HG02763 (cell line): ENCODE data around the gene PIAS1.

Source experiments
- ATAC-seq: cut with Tn5 transposase; IDR thresholded peaks from one replicate; pipeline ENCODE4 v1.9.1; 2021; ENCODE audit warnings: mild to moderate bottlenecking, moderate library complexity; ENCODE audit not compliant: unreplicated experiment

PIAS1 gene

GRCh38 chr15:68062214-68062613 lies 8.1 kb downstream of the PIAS1 start:
- ATAC-seq: no peak

DNA sequence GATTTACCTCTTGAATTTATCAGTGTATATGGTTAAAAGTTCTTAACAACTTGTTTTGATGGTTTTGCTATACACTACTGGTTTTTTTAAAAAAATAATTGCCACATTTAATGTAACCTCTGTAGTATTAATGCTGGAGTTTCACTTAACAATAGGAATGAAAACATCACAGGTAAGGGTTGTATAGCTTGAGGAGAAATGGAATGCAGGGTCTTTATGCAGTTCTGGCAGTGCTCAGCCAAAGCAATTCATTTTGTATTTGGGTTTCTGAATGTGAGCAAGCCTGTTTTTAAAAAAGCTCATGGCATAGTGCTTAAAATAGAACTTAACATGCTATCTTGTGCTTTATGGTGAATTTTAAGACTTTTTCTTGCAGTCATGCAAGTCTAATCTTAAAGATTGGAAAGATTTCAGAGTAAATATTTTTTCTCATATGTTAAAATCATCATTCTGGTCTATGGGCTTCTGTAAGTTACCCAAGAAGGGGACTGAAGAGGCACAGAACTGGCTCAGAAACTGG lies 8.9 kb downstream of the PIAS1 start:
- no peak for ATAC-seq

GRCh38 chr15:68063606-68064005 lies 9.5 kb downstream of the PIAS1 start:
- ATAC-seq: no peak

DNA sequence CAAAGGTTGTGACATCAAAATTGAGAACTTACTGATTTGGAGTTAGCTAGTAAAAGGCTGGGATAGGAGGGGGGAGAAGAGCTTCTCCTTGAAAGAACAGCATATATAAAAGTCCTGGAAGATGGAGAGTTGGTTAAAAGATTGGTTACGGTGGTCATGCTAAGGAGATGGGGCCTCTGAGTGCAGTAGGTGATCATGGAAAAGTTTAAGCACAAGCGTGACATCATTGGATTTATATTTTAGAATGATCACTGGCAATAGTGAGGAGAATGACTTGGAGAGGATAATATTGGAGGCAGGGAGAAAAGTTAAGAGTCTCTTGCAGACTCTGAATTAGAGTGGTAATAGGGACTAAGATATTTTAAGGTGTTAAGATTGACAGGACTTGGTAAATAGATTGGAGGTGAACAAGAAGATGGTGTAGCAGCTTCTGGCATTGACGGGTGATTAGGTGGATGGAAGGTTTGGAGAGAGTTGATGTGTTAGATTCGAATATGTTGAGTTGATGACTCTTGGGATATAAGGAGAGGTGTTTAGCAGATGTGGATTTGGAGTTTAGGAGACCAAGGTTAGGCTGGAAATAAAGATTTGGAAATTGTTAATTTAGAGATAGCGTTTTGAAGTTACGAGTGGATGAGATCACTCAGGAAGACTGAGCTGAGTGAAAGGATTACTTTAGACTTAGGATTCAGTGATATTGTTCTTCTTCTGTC lies 19.6 kb downstream of the PIAS1 start:
- no peak for ATAC-seq

GRCh38 chr15:68075764-68076385 lies 21.8 kb downstream of the PIAS1 start:
- ATAC-seq: no peak

- ATAC-seq: no peak
Observed at GRCh38 chr15:68078365-68078764, 24.2 kb downstream of the PIAS1 start.

DNA sequence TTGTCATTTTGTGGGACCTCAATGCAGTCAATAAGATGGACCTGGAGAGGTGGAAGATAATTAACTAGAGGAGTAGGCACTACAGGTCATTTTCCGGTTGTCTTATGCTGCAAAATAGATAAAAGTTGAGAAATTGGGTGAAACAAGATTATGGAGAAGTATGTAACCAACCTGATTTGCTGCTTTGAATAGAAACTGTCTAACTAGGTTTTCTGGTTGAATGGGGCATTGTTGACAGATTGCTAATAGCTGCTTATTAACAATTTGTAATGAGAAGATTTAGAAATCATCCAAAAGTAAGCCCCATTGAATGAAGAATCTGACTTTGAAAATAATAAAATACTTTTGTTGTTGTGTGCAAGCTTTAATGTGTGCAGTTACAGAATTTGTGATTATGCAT lies 26.2 kb downstream of the PIAS1 start:
- no peak for ATAC-seq

DNA sequence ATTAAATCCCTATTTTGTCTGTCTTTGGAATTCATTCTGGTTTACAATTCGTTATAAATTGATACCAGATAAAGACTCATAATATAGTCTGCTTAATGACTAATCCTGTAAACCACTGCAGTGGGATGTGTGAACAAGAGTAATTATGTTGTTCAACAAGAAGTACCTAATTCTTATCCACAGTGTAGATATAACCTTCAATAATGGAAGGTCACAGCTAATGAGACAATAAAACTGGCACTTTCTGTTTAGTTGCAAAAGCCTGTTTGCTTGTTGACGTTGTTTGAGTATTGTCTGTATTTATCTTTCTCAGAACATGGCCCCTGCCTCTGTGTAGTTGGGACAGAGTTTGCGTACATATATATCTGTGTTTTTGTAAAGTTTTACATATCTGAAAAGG lies 26.7 kb downstream of the PIAS1 start:
- no peak for ATAC-seq

DNA sequence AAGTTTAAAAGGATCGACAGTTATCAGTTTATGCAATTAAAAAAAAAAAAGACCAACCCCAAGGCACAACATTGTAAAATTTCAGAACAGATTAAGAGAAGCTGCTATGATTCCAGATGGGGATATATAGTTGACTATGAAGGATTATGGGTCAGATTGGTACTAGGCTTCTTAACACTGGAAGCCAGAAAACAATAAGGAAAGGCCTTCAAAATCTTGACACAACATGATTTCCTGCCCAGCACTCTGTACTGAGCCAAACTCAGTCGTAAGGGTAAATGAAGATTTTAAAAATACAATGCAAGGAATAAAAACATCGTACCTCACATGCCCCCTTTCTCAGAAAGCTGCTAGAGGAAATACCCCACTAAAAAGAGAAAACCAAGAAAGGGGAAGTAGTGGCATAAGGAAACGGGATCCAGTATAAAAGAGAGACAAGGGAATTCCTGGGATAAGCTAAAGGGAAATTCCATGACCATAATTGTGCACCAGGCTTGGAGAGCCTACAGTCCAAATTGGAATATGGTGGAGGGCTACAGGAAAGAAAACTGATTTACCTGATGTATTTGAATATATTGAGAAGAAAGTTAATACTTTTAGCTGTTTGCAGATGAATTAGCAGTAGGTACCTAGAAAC lies 27.9 kb downstream of the PIAS1 start:
- ATAC-seq: no peak

- ATAC-seq: no peak
Observed at GRCh38 chr15:68082735-68083134, 28.6 kb downstream of the PIAS1 start.

GRCh38 chr15:68083463-68083862 lies 29.3 kb downstream of the PIAS1 start:
- no peak for ATAC-seq

GRCh38 chr15:68085052-68085451 lies 30.9 kb downstream of the PIAS1 start:
- no peak for ATAC-seq

GRCh38 chr15:68091743-68092142 lies 37.6 kb downstream of the PIAS1 start:
- no peak for ATAC-seq

DNA sequence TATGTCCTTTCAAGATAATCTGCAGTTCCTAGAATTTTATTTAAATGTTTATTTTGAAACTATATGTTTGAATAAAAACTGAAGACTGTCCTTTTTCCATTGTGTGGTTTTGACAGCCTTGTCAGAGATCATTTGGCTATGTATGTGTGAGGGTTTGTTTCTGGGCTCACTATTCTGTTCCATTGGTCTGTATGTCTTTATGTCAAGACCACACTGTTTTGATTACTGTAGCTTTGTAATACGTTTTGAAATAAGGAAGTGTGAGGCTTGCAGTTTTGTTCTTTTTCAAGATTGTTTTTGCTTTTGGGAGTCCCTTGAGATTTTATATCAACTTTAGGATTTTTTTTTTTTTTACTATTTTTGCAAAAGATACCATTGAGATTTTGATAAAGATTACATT lies 42.0 kb downstream of the PIAS1 start:
- ATAC-seq: no peak

- ATAC-seq: no peak
Observed at GRCh38 chr15:68097029-68097428, 42.9 kb downstream of the PIAS1 start.

GRCh38 chr15:68098465-68098864 lies 44.4 kb downstream of the PIAS1 start:
- ATAC-seq: no peak

DNA sequence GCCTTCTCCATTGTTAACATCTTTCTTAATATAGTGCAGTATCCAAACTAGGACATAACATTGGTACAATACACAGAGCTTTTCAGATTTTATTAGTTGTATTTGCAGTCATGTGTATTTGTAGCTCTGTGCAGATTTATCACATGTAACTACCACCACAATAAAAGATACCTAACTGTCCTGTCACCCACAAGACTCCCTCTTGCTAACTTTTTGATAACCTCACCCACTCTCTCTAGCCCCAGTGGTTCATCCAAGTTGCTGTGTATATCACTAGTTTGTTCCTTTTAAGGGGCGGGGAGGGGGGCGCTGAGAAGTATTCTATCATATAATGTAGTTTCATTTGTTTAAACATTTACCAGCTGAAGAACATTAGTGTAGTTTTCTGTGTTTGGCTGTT lies 46.1 kb downstream of the PIAS1 start:
- ATAC-seq: no peak

GRCh38 chr15:68103603-68104002 lies 49.5 kb downstream of the PIAS1 start:
- ATAC-seq: no peak

- ATAC-seq: no peak
Observed at GRCh38 chr15:68106656-68107055, 52.5 kb downstream of the PIAS1 start.

GRCh38 chr15:68107142-68107541 lies 53.0 kb downstream of the PIAS1 start:
- no peak for ATAC-seq

DNA sequence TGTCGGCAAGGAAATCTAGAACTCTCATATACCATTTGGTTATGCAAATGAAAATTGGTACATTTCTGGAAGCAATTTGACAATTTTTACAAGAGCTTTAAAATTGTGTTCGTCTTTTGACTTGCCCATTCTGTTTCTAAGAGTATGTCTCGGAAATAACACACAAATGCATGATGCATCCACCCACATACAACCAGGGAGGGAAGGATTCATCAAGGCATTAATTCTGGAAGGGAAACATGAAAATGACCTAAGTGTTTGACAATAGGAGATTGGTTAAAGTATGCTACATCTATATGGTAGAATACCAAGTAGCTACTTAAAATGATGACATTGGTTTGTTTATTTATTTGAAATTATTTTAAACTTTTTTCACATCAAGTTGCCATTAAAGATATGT lies 58.6 kb downstream of the PIAS1 start:
- ATAC-seq: no peak

DNA sequence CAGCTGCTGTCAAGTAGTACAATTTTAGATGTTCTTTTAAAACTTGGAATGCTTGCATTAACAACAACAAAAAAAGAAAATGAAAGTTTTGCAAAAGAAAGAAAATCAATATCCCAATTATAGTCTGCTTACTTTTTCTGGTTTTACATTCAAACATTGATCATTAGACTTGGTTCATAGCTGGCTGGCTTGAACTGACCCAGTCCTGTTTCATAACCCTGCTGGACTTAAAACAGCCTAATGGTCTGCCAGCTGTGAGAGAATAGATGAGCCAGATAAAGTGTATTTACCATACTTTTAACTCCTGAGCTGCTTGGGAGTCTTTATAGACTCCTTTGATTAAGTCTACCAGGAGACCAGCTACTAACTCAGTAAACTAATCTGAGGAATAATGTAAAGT lies 59.2 kb downstream of the PIAS1 start:
- no peak for ATAC-seq
